Activated CD4-positive, CD25-positive, alpha-beta regulatory T cell (primary cell): Measurements from ENCODE around the gene LDAF1.
"Not testable (repeated sequence)": the region's sequence is repeated elsewhere in the genome, so short reads cannot be mapped to it uniquely, and the experiment has no call there.

Source experiments
- DNase-seq, 4 experiments: peaks; one replicate each; lab custom pipeline; 2025; lab: John Stamatoyannopoulos, UW

The LDAF1 gene

GRCh38 chr16:21195330-21195729, 36.9 kb downstream of the LDAF1 start:
- DNase-seq, result not testable (repeated sequence)

- DNase-seq, result no peak
These were observed 38.6 kb downstream of the LDAF1 start for GRCh38 chr16:21197112-21197511.

- DNase-seq, result no peak
These were observed 39.1 kb downstream of the LDAF1 start for GRCh38 chr16:21197621-21198020.

- DNase-seq, result no peak
These were observed 41.2 kb downstream of the LDAF1 start for GRCh38 chr16:21199607-21200218.

GRCh38 chr16:21203155-21203797, 44.8 kb downstream of the LDAF1 start:
- DNase-seq, result no peak

- DNase-seq, result no peak
These were observed 46.8 kb downstream of the LDAF1 start for GRCh38 chr16:21205303-21205702.

- DNase-seq, result no peak
These were observed 48.1 kb downstream of the LDAF1 start for GRCh38 chr16:21206550-21206949.

GRCh38 chr16:21208446-21209230, 50.2 kb downstream of the LDAF1 start:
- no peak for DNase-seq

- DNase-seq, result no peak
These were observed 53.0 kb downstream of the LDAF1 start, which contains the start of gene ZP2 for GRCh38 chr16:21211486-21211885. Gene ZP2, minus strand, starts transcription at chr16:21211574. Its CDS starts 27 bp downstream, at chr16:21211547.

GRCh38 chr16:21214086-21214485, 55.6 kb downstream of the LDAF1 start:
- no peak for DNase-seq

GRCh38 chr16:21217121-21217520, 58.6 kb downstream of the LDAF1 start:
- no peak for DNase-seq

- DNase-seq, result no peak
These were observed 59.7 kb downstream of the LDAF1 start for GRCh38 chr16:21218153-21218552.

GRCh38 chr16:21219551-21219950, 61.1 kb downstream of the LDAF1 start:
- DNase-seq, result no peak

- DNase-seq, result no peak
These were observed 64.2 kb downstream of the LDAF1 start for GRCh38 chr16:21222495-21223337.

- no peak for DNase-seq
These were observed 65.3 kb downstream of the LDAF1 start for GRCh38 chr16:21223787-21224186.

GRCh38 chr16:21224800-21225199, 66.3 kb downstream of the LDAF1 start:
- no peak for DNase-seq

GRCh38 chr16:21226749-21227148, 68.3 kb downstream of the LDAF1 start:
- DNase-seq, result no peak

- no peak for DNase-seq
These were observed 69.4 kb downstream of the LDAF1 start for GRCh38 chr16:21227866-21228265.

- DNase-seq, result no peak
These were observed 69.9 kb downstream of the LDAF1 start for GRCh38 chr16:21228361-21228872.
